Subcutaneous adipose tissue (tissue), 4 donors: ENCODE results near the gene ALDH4A1. TPM values are rescaled to one million over a fixed set of nuclear protein-coding genes. Genes with fewer than 3 reads are reported as not detected.

Source experiments
- total RNA-seq, 4 donors: library from RNA; depleted of rRNA; stranded (reverse); fragments of >200 nt; gene quantifications; one replicate each; pipeline ENCODE4 v1.1.0, GENCODE V29; 2016
- TF ChIP-seq, protein P1 (sequence below): fragments of 450-650 bp; IDR thresholded peaks from one replicate; pipeline ENCODE4 v1.5.1; 2016; ENCODE audit warnings: low read depth, mild to moderate bottlenecking, control low read depth, antibody characterized with exemption, moderate library complexity

Gene ALDH4A1
- total RNA-seq, 4 donors from 2014 or later = 24.1 to 167 (median 49.8) TPM

GRCh38 chr1:18938008-18938706, 35.8 kb upstream of the ALDH4A1 start:
- TF ChIP-seq, protein P1, sequence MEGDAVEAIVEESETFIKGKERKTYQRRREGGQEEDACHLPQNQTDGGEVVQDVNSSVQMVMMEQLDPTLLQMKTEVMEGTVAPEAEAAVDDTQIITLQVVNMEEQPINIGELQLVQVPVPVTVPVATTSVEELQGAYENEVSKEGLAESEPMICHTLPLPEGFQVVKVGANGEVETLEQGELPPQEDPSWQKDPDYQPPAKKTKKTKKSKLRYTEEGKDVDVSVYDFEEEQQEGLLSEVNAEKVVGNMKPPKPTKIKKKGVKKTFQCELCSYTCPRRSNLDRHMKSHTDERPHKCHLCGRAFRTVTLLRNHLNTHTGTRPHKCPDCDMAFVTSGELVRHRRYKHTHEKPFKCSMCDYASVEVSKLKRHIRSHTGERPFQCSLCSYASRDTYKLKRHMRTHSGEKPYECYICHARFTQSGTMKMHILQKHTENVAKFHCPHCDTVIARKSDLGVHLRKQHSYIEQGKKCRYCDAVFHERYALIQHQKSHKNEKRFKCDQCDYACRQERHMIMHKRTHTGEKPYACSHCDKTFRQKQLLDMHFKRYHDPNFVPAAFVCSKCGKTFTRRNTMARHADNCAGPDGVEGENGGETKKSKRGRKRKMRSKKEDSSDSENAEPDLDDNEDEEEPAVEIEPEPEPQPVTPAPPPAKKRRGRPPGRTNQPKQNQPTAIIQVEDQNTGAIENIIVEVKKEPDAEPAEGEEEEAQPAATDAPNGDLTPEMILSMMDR = no peak

DNA sequence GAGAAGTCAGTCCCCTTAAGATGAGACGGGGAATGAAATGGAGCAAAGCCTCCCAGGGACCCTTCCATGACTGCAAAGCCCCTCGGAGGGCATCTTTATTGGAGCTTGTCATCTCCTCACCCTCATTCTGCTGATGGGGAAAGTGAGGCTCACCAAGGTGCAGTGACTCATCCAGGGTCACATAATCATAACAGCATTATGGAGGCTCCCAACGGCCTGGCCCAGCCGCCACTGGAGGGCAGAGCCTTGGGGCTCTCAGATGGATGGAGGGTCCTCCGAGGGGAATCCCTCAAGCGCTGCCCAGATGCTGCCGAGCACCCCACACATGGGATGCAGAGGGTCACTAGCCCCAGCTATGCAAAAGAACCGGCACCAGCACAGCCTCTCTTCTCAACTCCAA, 35.2 kb upstream of the ALDH4A1 start:
- TF ChIP-seq, protein P1 = no peak

DNA sequence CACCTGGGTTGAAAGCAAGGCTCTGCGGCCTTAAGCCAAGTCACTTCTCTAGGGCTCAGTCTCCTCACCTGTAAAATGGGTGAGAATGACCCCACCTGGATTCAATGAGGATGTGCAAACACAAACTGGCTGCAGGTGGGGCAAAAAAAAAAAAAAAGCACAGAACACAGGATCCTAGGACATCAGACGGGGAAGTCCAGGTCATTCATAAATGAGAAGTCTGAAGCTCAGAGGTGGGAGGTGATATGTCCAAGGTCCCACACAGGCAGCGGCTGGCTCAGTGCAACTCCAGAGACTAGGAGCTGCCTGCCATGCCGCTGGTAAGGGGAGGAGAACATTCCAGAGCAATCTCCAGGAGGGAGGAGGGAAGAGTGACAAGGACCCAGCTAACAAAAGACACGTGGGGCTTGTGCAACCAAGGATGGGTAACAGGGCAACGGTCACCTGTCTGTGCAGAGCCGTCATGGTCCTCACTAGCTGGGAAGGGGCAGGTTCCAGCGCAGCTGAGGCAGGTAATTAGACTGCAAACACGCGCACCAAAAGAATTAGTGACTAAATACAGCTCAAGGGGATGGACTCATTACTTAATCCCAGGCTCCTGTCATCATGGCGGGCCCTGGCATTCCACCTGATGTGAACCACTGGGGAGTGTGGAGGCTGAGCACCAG, 34.6 kb upstream of the ALDH4A1 start:
- TF ChIP-seq, protein P1 = no peak

DNA sequence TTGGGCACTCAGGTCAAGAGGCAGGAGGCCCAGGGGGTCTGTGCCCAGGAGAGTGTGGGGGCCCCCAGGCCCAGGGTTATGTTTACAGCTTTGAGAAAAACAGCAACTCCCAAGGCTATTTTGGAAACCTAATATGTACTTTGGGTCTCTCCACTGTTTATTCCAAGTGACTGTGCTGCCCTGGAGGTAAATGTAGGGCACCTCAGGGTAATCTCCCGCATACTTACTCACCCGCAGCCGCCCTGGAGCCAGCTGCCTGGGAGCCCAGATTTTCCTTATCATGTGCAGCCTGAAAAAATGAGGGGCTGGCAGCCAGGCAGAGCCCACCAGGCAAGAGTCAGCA, 34.1 kb upstream of the ALDH4A1 start:
- TF ChIP-seq, protein P1 = no peak

- TF ChIP-seq, protein P1 = no peak
Measured at GRCh38 chr1:18934205-18935000, 32.0 kb upstream of the ALDH4A1 start.

DNA sequence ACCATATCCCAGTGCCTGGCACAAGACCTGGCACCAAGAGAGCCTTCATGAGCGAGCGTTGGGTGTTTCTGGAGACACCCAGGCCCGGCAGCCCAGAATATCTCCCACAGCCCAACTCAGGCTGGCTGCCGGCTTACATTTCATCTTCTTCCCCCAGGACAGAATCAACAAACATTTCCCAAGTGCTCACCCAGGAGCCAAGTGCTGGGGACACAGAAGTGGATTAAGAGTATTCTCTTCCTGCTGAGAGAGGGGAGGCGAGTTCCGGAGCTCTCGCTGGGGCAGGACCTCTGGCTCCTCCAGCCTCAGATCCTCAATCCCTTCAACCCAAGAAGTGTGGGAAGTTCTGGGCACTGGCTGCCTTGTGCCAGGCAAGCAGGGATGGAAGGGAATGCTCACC, 30.5 kb upstream of the ALDH4A1 start:
- TF ChIP-seq, protein P1 = no peak

DNA sequence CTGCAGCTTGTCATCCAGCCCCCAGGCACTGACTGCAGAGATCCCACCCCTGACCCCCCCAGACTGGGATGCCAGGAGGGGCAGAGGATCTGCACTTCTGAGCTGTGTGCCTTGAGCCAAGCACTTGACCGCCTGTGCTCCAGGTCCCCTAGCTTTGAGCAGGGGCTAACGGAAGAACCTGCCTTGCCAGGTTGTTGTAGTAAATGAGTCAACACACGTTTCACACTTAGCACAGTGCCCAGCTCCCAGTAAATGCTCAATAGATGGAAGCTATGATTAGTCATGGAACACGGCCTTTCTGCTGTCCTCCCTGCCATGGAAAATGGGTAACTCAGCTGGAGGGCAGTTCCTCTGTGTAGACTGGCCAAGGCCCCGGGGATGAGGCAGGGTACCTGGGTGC, 30.0 kb upstream of the ALDH4A1 start:
- TF ChIP-seq, protein P1 = no peak
